Smooth muscle cell (in vitro differentiated cells): ENCODE data around the gene CLEC1A. TPM values are rescaled to one million over a fixed set of nuclear protein-coding genes. Genes with fewer than 3 reads are reported as not detected.
A peak's percentile ranks its signal among the peaks of the same experiment; 100 is the strongest.

ENCODE experiments used
- DNase-seq: peaks from one replicate; lab custom pipeline; 2025; ENCODE audit not compliant: unreplicated experiment; lab: John Stamatoyannopoulos, UW
- H2AFZ ChIP-seq: fragments of 200-600 bp; sonication (generic); 2 replicates; pipeline ENCODE4 v1.6.0; 2016; ENCODE audit warnings: antibody characterized with exemption, low read depth, mild to moderate bottlenecking
- H3F3A ChIP-seq: fragments of 200-600 bp; sonication (generic); 2 replicates; pipeline ENCODE4 v1.6.0; 2017; ENCODE audit warnings: antibody characterized with exemption, low read depth
- H3K27ac ChIP-seq: fragments of 200-600 bp; sonication (generic); 2 replicates; pipeline ENCODE4 v1.5.1; 2016; ENCODE audit warnings: low read depth, mild to moderate bottlenecking
- H3K27me3 ChIP-seq: fragments of 200-600 bp; sonication (generic); 2 replicates; pipeline ENCODE4 v1.6.1; 2016; ENCODE audit warnings: low read depth, mild to moderate bottlenecking
- H3K36me3 ChIP-seq: fragments of 200-600 bp; sonication (generic); 2 replicates; pipeline ENCODE4 v1.5.1; 2016; ENCODE audit warnings: low read depth
- H3K4me1 ChIP-seq: fragments of 200-600 bp; sonication (generic); 2 replicates; pipeline ENCODE4 v1.5.1; 2016; ENCODE audit warnings: low read depth
- H3K4me2 ChIP-seq: fragments of 200-600 bp; sonication (generic); 2 replicates; pipeline ENCODE4 v1.6.0; 2016; ENCODE audit warnings: mild to moderate bottlenecking
- H3K4me3 ChIP-seq: fragments of 200-600 bp; sonication (generic); 2 replicates; pipeline ENCODE4 v1.5.1; 2016; ENCODE audit warnings: mild to moderate bottlenecking
- H3K79me2 ChIP-seq: fragments of 200-600 bp; sonication (generic); 2 replicates; pipeline ENCODE4 v1.6.0; 2016; ENCODE audit warnings: low read depth, mild to moderate bottlenecking
- H3K9ac ChIP-seq: fragments of 200-600 bp; sonication (generic); 2 replicates; pipeline ENCODE4 v1.6.0; 2016; ENCODE audit warnings: low read depth
- H3K9me3 ChIP-seq: fragments of 200-600 bp; sonication (generic); replicated peaks from 2 replicates; pipeline ENCODE4 v1.5.1; 2016; ENCODE audit warnings: low read depth
- H4K20me1 ChIP-seq: fragments of 200-600 bp; sonication (generic); 2 replicates; pipeline ENCODE4 v1.6.0; 2016; ENCODE audit warnings: low read depth
- CTCF ChIP-seq: fragments of 200-600 bp; sonication (generic); IDR thresholded peaks from 2 replicates; pipeline ENCODE4 v1.5.1; 2017; ENCODE audit warnings: borderline replicate concordance, mild to moderate bottlenecking, antibody characterized with exemption; ENCODE audit not compliant: insufficient read depth, poor library complexity, severe bottlenecking
- WGBS: methylation state at CpG from one replicate; pipeline ENCODE4 v1.1.7; 2016; ENCODE audit warnings: low lambda C conversion rate; 5-methylcytosine and 5-hydroxymethylcytosine counted together
- polyA plus RNA-seq: library from polyadenylated mRNA; unstranded; fragments of >200 nt; fragmentation: Nextera tagmentation; extraction: Ambion mirVana; gene quantifications from 2 replicates; pipeline ENCODE4 v1.2.1, GENCODE V29; 2016
- total RNA-seq: library from RNA; depleted of rRNA; stranded (reverse); fragments of >200 nt; gene quantifications from 2 replicates; pipeline ENCODE4 v1.2.3, GENCODE V29; 2014

Gene CLEC1A
- total and polyA plus RNA-seq, 2 experiments from 2014 or later, result not detected

DNA sequence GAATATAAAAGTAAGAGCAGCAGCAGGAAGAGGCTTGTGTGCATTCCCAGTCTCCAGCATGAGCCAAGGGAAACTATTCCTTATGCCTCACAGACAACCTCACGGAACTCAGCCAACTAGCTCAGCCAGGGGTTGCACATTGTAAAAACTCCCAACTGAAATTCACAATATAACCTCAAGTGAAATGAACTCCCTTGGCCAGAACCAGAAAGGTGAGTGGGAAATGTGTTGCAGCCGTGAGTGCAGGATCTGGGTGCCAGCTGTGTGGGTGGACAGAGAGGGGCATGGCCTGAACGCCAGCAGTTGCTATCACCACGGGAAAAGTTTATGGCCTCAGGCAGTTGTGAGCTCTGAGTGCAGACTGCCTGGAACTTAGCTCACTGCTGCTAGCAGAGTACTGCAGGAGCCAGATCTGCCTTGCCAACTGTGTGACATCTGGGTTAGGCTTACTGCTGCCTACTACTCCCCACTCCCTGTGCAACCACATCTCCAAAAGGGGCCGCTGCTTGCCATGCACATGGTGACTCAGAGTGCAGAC is 2.3 kb upstream of the CLEC1A start:
- Histone ChIP-seq H3K4me3 (no peak overlapping the region), H2AFZ (peak overlapping the region; percentile 9), H4K20me1 (no peaks in the 10 kb centered on the region), H3K4me2 (peak overlapping the region; percentile 37), H3K79me2 (no peaks in the 10 kb centered on the region), H3K27ac (no peak overlapping the region), H3K9ac (no peak overlapping the region), H3K4me1 (no peaks in the 10 kb centered on the region), H3K27me3 (no peaks in the 10 kb centered on the region), H3K36me3 (no peaks in the 10 kb centered on the region), H3F3A (peaks cover 7% of the 10 kb centered on the region), H3K9me3 (no peaks in the 10 kb centered on the region)
- peak; percentile 5 for DNase-seq
- no peak for TF ChIP-seq CTCF
- 27% methylated on average over 5 of the region's 5 CpGs for WGBS

GRCh38 chr12:10097521-10097920 is 1.3 kb downstream of the CLEC1A start:
- H3K79me2 ChIP-seq, result no peaks in the 10 kb centered on the region
- WGBS, result 46% methylated on average over 3 of the region's 3 CpGs
- no peak overlapping the region for H3K4me2 ChIP-seq
- peaks cover 7% of the 10 kb centered on the region for H3F3A ChIP-seq
- no peak overlapping the region for H3K9ac ChIP-seq
- no peak for DNase-seq
- H3K27ac ChIP-seq, result no peak overlapping the region
- peak overlapping the region; percentile 36 for H2AFZ ChIP-seq
- H3K9me3 ChIP-seq, result no peaks in the 10 kb centered on the region
- H3K4me1 ChIP-seq, result no peaks in the 10 kb centered on the region
- no peak overlapping the region for H3K4me3 ChIP-seq
- no peak for TF ChIP-seq CTCF
- no peaks in the 10 kb centered on the region for H3K27me3 ChIP-seq
- H4K20me1 ChIP-seq, result no peaks in the 10 kb centered on the region
- H3K36me3 ChIP-seq, result no peaks in the 10 kb centered on the region

DNA sequence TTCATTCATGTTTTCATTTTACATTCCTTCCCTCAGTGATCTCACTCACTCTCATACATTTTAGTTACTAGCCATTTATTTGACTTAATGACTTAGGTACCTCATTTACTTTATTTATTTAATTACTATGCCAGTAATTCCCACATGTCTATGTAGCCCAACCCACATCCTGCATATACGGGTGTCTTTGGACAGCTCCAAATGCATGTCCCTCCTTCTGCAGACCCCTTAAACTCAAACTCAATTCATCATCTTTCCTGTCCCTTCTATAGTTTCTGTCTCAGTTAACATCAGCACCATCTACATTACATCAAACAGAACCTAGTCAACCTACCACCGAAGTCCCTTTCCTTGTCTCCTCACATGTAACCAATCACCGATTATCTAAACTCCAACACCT is 2.8 kb downstream of the CLEC1A start:
- no peak for TF ChIP-seq CTCF
- Histone ChIP-seq H3K27me3 (no peaks in the 10 kb centered on the region), H3K79me2 (no peaks in the 10 kb centered on the region), H3K27ac (no peak overlapping the region), H2AFZ (no peak overlapping the region), H3K9me3 (no peaks in the 10 kb centered on the region), H3K9ac (no peak overlapping the region), H3K4me3 (no peak overlapping the region), H3F3A (no peaks in the 10 kb centered on the region), H3K4me2 (no peak overlapping the region), H4K20me1 (no peaks in the 10 kb centered on the region), H3K4me1 (no peaks in the 10 kb centered on the region), H3K36me3 (no peaks in the 10 kb centered on the region)
- DNase-seq, result no peak
- 97% methylated on average over 3 of the region's 3 CpGs for WGBS
